Naive B cell (primary cell): ENCODE data around the gene PKNOX2. TPM values are rescaled to one million over a fixed set of nuclear protein-coding genes. Genes with fewer than 3 reads are reported as not detected.

Experiments
- ATAC-seq, 2 donors: fragments of 150-1000 bp; cut with Tn5 transposase; 2 replicates each; pipeline ENCODE4 v1.10.0; 2021; ENCODE audit warnings: low read depth in 2 of 2, mild to moderate bottlenecking in 2 of 2, moderate library complexity in 2 of 2
- DNase-seq: peaks from one replicate; pipeline ENCODE4 v3.0.0; 2022
- H3K27ac Mint-ChIP-seq, 6 donors: one replicate each; pipeline ENCODE4 v1.8.0; 2020 to 2022; ENCODE audit warnings: mild to moderate bottlenecking in 6 of 6, mixed read lengths in 6 of 6, moderate library complexity in 5 of 6, inconsistent platforms in 2 of 6
- H3K27me3 Mint-ChIP-seq, 3 donors: one replicate each; pipeline ENCODE4 v1.8.0; 2021 to 2022; ENCODE audit warnings: mixed read lengths in 3 of 3, mild to moderate bottlenecking in 1 of 3
- H3K36me3 Mint-ChIP-seq, 2 donors: one replicate each; pipeline ENCODE4 v1.8.0; 2020 to 2022; ENCODE audit warnings: mixed read lengths in 2 of 2, inconsistent platforms in 1 of 2, mild to moderate bottlenecking in 1 of 2
- H3K4me1 Mint-ChIP-seq, 3 donors: one replicate each; pipeline ENCODE4 v1.8.0; 2020 to 2022; ENCODE audit warnings: mixed read lengths in 3 of 3, inconsistent platforms in 1 of 3, mild to moderate bottlenecking in 1 of 3, moderate library complexity in 1 of 3
- H3K4me3 Mint-ChIP-seq, 8 donors: one replicate each; pipeline ENCODE4 v1.8.0; 2020 to 2022; ENCODE audit warnings: mild to moderate bottlenecking in 8 of 8, mixed read lengths in 8 of 8, moderate library complexity in 8 of 8, inconsistent platforms in 2 of 8
- H3K9me3 Mint-ChIP-seq, 7 donors: one replicate each; pipeline ENCODE4 v1.8.0; 2020 to 2022; ENCODE audit warnings: mixed read lengths in 7 of 7, mild to moderate bottlenecking in 5 of 7, inconsistent platforms in 2 of 7, moderate library complexity in 1 of 7
- polyA plus RNA-seq, 6 donors: library from polyadenylated mRNA; unstranded; fragments of 300-500 nt; fragmentation: Illumina TruSeq; gene quantifications; one replicate each; pipeline ENCODE4 v1.2.3, GENCODE V29; 2021; ENCODE audit warnings: low read depth in 6 of 6

Gene PKNOX2
- polyA plus RNA-seq, 6 donors from 2014 or later = not detected

- H3K27ac Mint-ChIP-seq = no peak overlapping the region
- no peaks in the 10 kb centered on the region for H3K4me1 Mint-ChIP-seq
- H3K4me3 Mint-ChIP-seq = no peak overlapping the region
- H3K27me3 Mint-ChIP-seq = peaks cover 17 to 60% (median 51%) of the 10 kb centered on the region in 3 donors
- ATAC-seq = no peak
- no peaks in the 10 kb centered on the region for H3K9me3 Mint-ChIP-seq
- DNase-seq = no peak
- H3K36me3 Mint-ChIP-seq = no peaks in the 10 kb centered on the region
Observed at GRCh38 chr11:125380756-125381445, 216.3 kb downstream of the PKNOX2 start.

GRCh38 chr11:125381499-125382044, 217.0 kb downstream of the PKNOX2 start:
- DNase-seq (no peak), ATAC-seq (no peak)
- Mint-ChIP-seq H3K27me3 (peaks cover 17 to 54% (median 47%) of the 10 kb centered on the region in 3 donors), H3K36me3 (no peaks in the 10 kb centered on the region), H3K27ac (no peak overlapping the region), H3K4me1 (no peaks in the 10 kb centered on the region), H3K4me3 (no peak overlapping the region), H3K9me3 (no peaks in the 10 kb centered on the region)

GRCh38 chr11:125382314-125382791, 217.8 kb downstream of the PKNOX2 start:
- Mint-ChIP-seq H3K36me3 (no peaks in the 10 kb centered on the region), H3K4me3 (no peak overlapping the region), H3K27ac (no peak overlapping the region), H3K9me3 (no peaks in the 10 kb centered on the region), H3K27me3 (peaks cover 11 to 48% (median 47%) of the 10 kb centered on the region in 3 donors), H3K4me1 (no peaks in the 10 kb centered on the region)
- ATAC-seq (no peak), DNase-seq (no peak)

GRCh38 chr11:125382822-125383221, 218.3 kb downstream of the PKNOX2 start:
- Mint-ChIP-seq H3K4me3 (no peak overlapping the region), H3K9me3 (no peaks in the 10 kb centered on the region), H3K36me3 (no peaks in the 10 kb centered on the region), H3K27me3 (peaks cover 6 to 49% (median 48%) of the 10 kb centered on the region in 3 donors), H3K4me1 (no peaks in the 10 kb centered on the region), H3K27ac (no peak overlapping the region)
- no peak for ATAC-seq
- no peak for DNase-seq

- ATAC-seq = no peak
- no peaks in the 10 kb centered on the region for H3K36me3 Mint-ChIP-seq
- no peaks in the 10 kb centered on the region for H3K4me1 Mint-ChIP-seq
- no peaks in the 10 kb centered on the region for H3K9me3 Mint-ChIP-seq
- no peak overlapping the region for H3K4me3 Mint-ChIP-seq
- peaks cover 6 to 53% (median 46%) of the 10 kb centered on the region in 3 donors for H3K27me3 Mint-ChIP-seq
- H3K27ac Mint-ChIP-seq = no peak overlapping the region
- no peak for DNase-seq
Observed at GRCh38 chr11:125384825-125385224, 220.3 kb downstream of the PKNOX2 start.

- Mint-ChIP-seq H3K36me3 (no peaks in the 10 kb centered on the region), H3K4me1 (no peaks in the 10 kb centered on the region), H3K27ac (no peak overlapping the region), H3K27me3 (peaks cover 28 to 41% (median 36%) of the 10 kb centered on the region in 3 donors), H3K9me3 (peaks cover 0 to 4% (median 0%) of the 10 kb centered on the region in 7 donors), H3K4me3 (no peak overlapping the region)
- DNase-seq (no peak), ATAC-seq (no peak)
Observed at GRCh38 chr11:125387901-125388300, 223.3 kb downstream of the PKNOX2 start.

GRCh38 chr11:125388611-125389010, 224.1 kb downstream of the PKNOX2 start:
- no peak overlapping the region for H3K27ac Mint-ChIP-seq

GRCh38 chr11:125389339-125390166, 225.0 kb downstream of the PKNOX2 start:
- no peak overlapping the region for H3K4me3 Mint-ChIP-seq
- ATAC-seq (no peak), DNase-seq (no peak)
- no peak overlapping the region for H3K27ac Mint-ChIP-seq
- no peaks in the 10 kb centered on the region for H3K4me1 Mint-ChIP-seq
- peaks cover 27 to 42% (median 32%) of the 10 kb centered on the region in 3 donors for H3K27me3 Mint-ChIP-seq
- peaks cover 0 to 4% (median 0%) of the 10 kb centered on the region in 7 donors for H3K9me3 Mint-ChIP-seq
- H3K36me3 Mint-ChIP-seq = no peaks in the 10 kb centered on the region

More at GRCh38 chr11:125388611-125389010, 224.1 kb downstream of the PKNOX2 start:
- Mint-ChIP-seq H3K4me3 (no peak overlapping the region), H3K9me3 (peaks cover 0 to 4% (median 0%) of the 10 kb centered on the region in 7 donors), H3K36me3 (no peaks in the 10 kb centered on the region), H3K4me1 (no peaks in the 10 kb centered on the region), H3K27me3 (peaks cover 33 to 42% (median 39%) of the 10 kb centered on the region in 3 donors)
- no peak for DNase-seq
- ATAC-seq = no peak

- DNase-seq (no peak), ATAC-seq (no peak)
- H3K4me1 Mint-ChIP-seq = no peaks in the 10 kb centered on the region
- no peaks in the 10 kb centered on the region for H3K36me3 Mint-ChIP-seq
- peaks cover 31 to 42% (median 38%) of the 10 kb centered on the region in 3 donors for H3K27me3 Mint-ChIP-seq
- no peak overlapping the region for H3K4me3 Mint-ChIP-seq
- H3K9me3 Mint-ChIP-seq = peaks cover 0 to 4% (median 0%) of the 10 kb centered on the region in 7 donors
- no peak overlapping the region for H3K27ac Mint-ChIP-seq
Observed at GRCh38 chr11:125390946-125391345, 226.4 kb downstream of the PKNOX2 start.

GRCh38 chr11:125393331-125393730, 228.8 kb downstream of the PKNOX2 start:
- Mint-ChIP-seq H3K36me3 (no peaks in the 10 kb centered on the region), H3K4me1 (no peaks in the 10 kb centered on the region), H3K27me3 (peaks cover 36 to 43% (median 41%) of the 10 kb centered on the region in 3 donors), H3K4me3 (no peak overlapping the region), H3K9me3 (peaks cover 0 to 4% (median 0%) of the 10 kb centered on the region in 7 donors), H3K27ac (peak overlapping the region in 1 of 6 donors; percentile 58)
- DNase-seq (no peak), ATAC-seq (no peak)

- Mint-ChIP-seq H3K9me3 (peaks cover 0 to 4% (median 0%) of the 10 kb centered on the region in 7 donors), H3K27ac (no peak overlapping the region), H3K4me3 (no peak overlapping the region), H3K36me3 (no peaks in the 10 kb centered on the region), H3K4me1 (no peaks in the 10 kb centered on the region), H3K27me3 (peaks cover 41 to 45% (median 44%) of the 10 kb centered on the region in 3 donors)
- no peak for ATAC-seq
- no peak for DNase-seq
Observed at GRCh38 chr11:125394296-125394695, 229.7 kb downstream of the PKNOX2 start.

GRCh38 chr11:125397421-125397820, 232.9 kb downstream of the PKNOX2 start:
- Mint-ChIP-seq H3K4me1 (no peaks in the 10 kb centered on the region), H3K9me3 (peaks cover 0 to 4% (median 0%) of the 10 kb centered on the region in 7 donors), H3K4me3 (no peak overlapping the region), H3K27ac (no peak overlapping the region), H3K27me3 (peaks cover 40 to 59% (median 53%) of the 10 kb centered on the region in 3 donors), H3K36me3 (no peaks in the 10 kb centered on the region)
- ATAC-seq (no peak), DNase-seq (no peak)

- peaks cover 38 to 64% (median 60%) of the 10 kb centered on the region in 3 donors for H3K27me3 Mint-ChIP-seq
- ATAC-seq (no peak), DNase-seq (no peak)
- no peaks in the 10 kb centered on the region for H3K4me1 Mint-ChIP-seq
- H3K36me3 Mint-ChIP-seq = no peaks in the 10 kb centered on the region
- no peak overlapping the region for H3K4me3 Mint-ChIP-seq
- no peaks in the 10 kb centered on the region for H3K9me3 Mint-ChIP-seq
- H3K27ac Mint-ChIP-seq = no peak overlapping the region
Observed at GRCh38 chr11:125398475-125398874, 233.9 kb downstream of the PKNOX2 start.
